ENCODE data around the gene FGF21. TPM values are rescaled to one million over a fixed set of nuclear protein-coding genes. Genes with fewer than 3 reads are reported as not detected.
"Not testable (repeated sequence)": the region's sequence is repeated elsewhere in the genome, so short reads cannot be mapped to it uniquely, and the experiment has no call there.

FGF21 gene
- total RNA-seq, 2 donors from 2014 or later = not detected

DNA sequence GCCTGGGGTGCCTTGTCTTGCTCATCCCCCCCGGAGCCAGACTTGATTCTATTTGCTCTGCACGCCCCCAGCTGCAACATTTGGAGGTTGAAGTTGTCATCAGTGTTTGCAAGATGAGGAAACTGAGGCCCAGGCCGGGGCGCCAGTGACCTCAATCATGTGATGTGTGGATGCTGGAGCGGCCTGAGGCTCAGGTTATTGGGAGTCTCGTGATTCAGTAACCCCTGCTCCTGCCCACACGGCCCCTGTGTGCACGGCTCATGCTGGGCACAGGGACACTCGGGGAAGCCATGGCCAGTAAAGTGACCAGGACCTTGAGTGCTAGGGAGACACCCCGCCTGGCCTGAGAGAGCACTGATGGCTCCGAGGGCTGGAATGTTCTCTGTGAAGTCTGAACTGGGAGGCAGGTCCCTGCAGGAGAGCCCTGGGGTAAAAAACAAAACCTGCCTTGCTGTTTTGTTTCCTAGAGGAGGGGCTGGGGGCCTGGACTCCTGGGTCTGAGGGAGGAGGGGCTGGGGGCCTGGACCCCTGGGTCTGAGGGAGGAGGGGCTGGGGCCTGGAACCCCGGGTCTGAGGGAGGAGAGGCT is 1.9 kb downstream of the FGF21 start:
- Histone ChIP-seq H3K27me3 (replicated peaks; ENCODE audit: insufficient read depth) (no peaks in the 10 kb centered on the region), H3K4me3 (no peak overlapping the region), H3K9me3 (no peaks in the 10 kb centered on the region), H3K27ac (no peak overlapping the region), H3K4me1 (ENCODE audit: control insufficient read depth in 1 of 2, low read depth in 2 of 2) (peaks cover 6 to 9% of the 10 kb centered on the region in 2 donors), H3K36me3 (no peaks in the 10 kb centered on the region)
- no peak for TF ChIP-seq CTCF (IDR thresholded peaks at IDR 0.05)
- no peak for DNase-seq (ENCODE audit: low spot score)
- ATAC-seq (ENCODE audit: insufficient number of reproducible peaks, low FRiP score, low read depth) = no peak

DNA sequence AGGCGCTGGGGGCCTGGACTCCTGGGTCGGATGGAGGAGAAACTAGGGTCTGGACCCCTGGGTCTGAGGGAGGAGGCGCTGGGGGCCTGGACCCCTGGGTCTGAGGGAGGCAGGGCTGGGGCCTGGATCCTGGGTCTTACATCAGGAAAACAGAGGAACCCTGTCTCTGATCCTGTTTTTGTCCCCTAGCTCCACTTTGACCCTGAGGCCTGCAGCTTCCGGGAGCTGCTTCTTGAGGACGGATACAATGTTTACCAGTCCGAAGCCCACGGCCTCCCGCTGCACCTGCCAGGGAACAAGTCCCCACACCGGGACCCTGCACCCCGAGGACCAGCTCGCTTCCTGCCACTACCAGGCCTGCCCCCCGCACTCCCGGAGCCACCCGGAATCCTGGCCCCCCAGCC is 2.4 kb downstream of the FGF21 start:
- H3K27me3 ChIP-seq (replicated peaks; ENCODE audit: insufficient read depth) = no peaks in the 10 kb centered on the region
- H3K4me1 ChIP-seq (ENCODE audit: control insufficient read depth in 1 of 2, low read depth in 2 of 2) = peaks cover under 1 to 3% of the 10 kb centered on the region in 2 donors

DNA sequence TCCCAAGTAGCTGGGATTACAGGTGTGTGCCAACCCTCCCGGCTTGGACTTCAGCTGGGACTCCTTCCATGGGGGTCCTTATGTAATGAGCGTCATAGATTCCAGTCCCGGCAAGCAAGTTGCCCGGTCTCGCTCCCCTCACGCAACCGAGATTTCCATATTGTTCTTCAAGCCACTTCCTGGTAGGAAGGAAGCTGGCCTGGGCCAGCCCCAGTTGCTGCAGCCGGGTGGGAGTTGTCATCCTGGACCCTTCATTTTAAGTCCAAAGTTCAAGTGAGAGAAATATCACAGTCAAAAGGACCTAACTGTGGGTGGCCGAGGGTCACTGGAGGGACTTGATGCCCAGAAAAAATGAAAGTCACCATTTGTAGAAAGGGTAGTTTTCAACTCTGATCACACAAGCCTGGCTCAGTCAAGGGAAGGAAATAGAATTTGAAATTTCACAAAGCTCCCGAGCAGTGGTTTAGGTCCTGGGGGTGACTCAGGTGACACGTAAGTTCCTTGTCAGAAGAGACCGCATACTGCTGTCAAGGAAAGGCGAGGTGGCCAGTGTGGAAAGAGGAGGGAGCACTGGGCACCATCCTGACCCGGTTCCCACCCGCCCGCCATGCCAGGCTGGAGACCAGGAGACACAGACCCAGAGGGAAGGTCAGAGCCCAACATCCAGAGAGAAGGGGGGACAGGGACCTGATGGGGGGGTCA is 5.3 kb downstream of the FGF21 start:
- Histone ChIP-seq H3K4me1 (ENCODE audit: control insufficient read depth in 1 of 2, low read depth in 2 of 2) (no peaks in the 10 kb centered on the region), H3K9me3 (no peaks in the 10 kb centered on the region), H3K4me3 (no peak overlapping the region), H3K36me3 (no peaks in the 10 kb centered on the region), H3K27me3 (replicated peaks; ENCODE audit: insufficient read depth) (no peaks in the 10 kb centered on the region), H3K27ac (no peak overlapping the region)
- no peak for ATAC-seq (ENCODE audit: insufficient number of reproducible peaks, low FRiP score, low read depth)
- DNase-seq (ENCODE audit: low spot score) = no peak
- no peak for TF ChIP-seq CTCF (IDR thresholded peaks at IDR 0.05)

More for the DNA sequence above, 2.4 kb downstream of the FGF21 start:
- DNase-seq (ENCODE audit: low spot score) = no peak
- no peak for ATAC-seq (ENCODE audit: insufficient number of reproducible peaks, low FRiP score, low read depth)
- Histone ChIP-seq H3K36me3 (no peaks in the 10 kb centered on the region), H3K4me3 (no peak overlapping the region), H3K27ac (no peak overlapping the region), H3K9me3 (no peaks in the 10 kb centered on the region)
- TF ChIP-seq CTCF (IDR thresholded peaks at IDR 0.05) = no peak

DNA sequence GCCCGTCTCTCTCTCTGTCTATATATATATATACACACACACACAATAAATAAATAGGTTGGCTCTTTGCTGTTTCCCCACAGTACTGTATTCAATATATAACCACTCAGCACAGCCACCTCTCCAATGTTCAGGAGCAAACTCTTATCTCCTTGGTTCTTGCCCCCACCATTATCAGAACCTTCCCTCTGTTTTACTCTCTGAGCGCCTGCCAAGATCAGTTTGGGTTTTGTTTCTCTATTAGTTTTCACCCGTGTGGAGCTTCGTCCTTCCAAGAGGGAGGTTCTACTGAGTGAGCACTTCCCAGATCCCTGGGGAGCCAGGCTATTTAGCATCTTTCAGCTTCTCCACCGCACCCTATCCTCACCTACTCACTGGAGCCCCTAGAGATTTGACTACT is 10.5 kb downstream of the FGF21 start:
- not testable (repeated sequence) for H3K4me1 ChIP-seq (ENCODE audit: control insufficient read depth in 1 of 2, low read depth in 2 of 2); H3K27ac ChIP-seq; DNase-seq (ENCODE audit: low spot score); ATAC-seq (ENCODE audit: insufficient number of reproducible peaks, low FRiP score, low read depth); H3K27me3 ChIP-seq (replicated peaks; ENCODE audit: insufficient read depth); H3K36me3 ChIP-seq; H3K9me3 ChIP-seq; H3K4me3 ChIP-seq

DNA sequence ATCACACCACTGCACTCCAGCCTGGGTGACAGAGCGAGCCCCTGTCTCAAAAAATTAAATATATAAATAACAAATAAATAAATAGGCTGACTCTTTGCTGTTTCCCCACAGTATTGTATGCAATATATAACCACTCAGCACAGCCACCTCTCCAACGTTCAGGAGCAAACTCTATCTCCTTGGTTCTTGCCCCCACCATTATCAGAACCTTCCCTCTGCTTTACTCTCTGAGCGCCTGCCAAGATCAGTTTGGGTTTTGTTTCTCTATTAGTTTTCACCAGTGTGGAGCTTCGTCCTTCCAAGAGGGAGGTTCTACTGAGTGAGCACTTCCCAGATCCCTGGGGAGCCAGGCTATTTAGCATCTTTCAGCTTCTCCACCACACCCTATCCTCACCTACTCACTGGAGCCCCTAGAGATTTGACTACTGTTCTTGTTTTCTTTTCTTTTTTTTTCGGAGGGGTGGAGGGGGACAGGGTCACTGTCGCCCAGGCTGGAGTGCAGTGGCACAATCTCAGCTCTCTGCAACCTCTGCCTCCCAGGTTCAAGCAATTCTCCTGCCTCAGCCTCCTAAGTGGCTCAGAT is 12.9 kb downstream of the FGF21 start:
- not testable (repeated sequence) for H3K36me3 ChIP-seq; H3K4me3 ChIP-seq; DNase-seq (ENCODE audit: low spot score); ATAC-seq (ENCODE audit: insufficient number of reproducible peaks, low FRiP score, low read depth); H3K9me3 ChIP-seq; H3K27ac ChIP-seq; H3K27me3 ChIP-seq (replicated peaks; ENCODE audit: insufficient read depth); H3K4me1 ChIP-seq (ENCODE audit: control insufficient read depth in 1 of 2, low read depth in 2 of 2)

DNA sequence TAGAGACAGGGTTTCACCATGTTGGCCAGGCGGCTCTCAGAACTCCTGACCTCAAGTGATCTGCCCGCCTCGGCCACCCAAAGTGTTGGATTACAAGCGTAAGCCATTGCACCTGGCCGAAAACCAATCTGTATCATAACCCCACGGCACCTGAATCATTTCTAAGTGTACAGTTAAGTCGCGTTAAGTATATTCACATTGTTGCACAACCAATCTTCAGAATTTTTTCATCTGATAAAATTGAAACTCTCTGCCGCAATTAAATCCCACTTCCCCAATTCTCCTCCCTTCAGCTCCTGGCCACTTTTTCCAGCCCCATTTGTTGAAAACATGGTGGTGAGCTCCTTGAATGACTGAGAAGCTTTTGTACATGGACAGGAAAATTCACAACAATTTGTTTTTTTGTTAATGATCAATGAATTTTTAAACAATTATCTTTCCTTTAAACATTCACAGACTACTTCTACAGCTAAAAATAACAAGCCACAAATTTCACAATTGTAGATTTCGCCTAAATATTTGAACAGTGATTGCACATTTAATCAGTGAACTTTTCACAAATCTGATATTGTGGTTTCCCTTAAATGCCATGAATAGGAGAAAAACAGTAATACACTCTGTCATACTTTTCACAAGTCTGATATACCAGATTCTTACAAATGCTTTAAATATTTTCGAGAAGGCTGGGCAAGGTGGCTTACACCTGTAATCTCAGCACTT is 13.8 kb downstream of the FGF21 start:
- DNase-seq (ENCODE audit: low spot score) (no peak), ATAC-seq (ENCODE audit: insufficient number of reproducible peaks, low FRiP score, low read depth) (no peak)
- Histone ChIP-seq H3K36me3 (no peaks in the 10 kb centered on the region), H3K27me3 (replicated peaks; ENCODE audit: insufficient read depth) (no peaks in the 10 kb centered on the region), H3K4me3 (no peak overlapping the region), H3K9me3 (no peaks in the 10 kb centered on the region), H3K27ac (no peak overlapping the region), H3K4me1 (ENCODE audit: control insufficient read depth in 1 of 2, low read depth in 2 of 2) (no peaks in the 10 kb centered on the region)
- TF ChIP-seq CTCF (IDR thresholded peaks at IDR 0.05) = no peak
